Fibroblast of lung (primary cell): ENCODE results near the gene DPYD.

Source experiments
- CTCF ChIP-seq, 2 donors: IDR thresholded peaks in 1 of 2; conservative IDR thresholded peaks in 1 of 2; 1 replicate in 1 of 2; 2 replicates in 1 of 2; pipeline ENCODE4 v1.5.1; 2011 to 2012; ENCODE audit warnings: low read length in 2 of 2, control low read depth in 1 of 2, inconsistent platforms in 1 of 2, low read depth in 1 of 2, mild to moderate bottlenecking in 1 of 2
- EZH2 ChIP-seq: IDR thresholded peaks from 2 replicates; pipeline ENCODE4 v1.5.1; 2012; ENCODE audit warnings: low read length, control low read depth, mild to moderate bottlenecking; ENCODE audit errors: missing control alignments

GRCh38 chr1:97674517-97674916, 246.3 kb downstream of the DPYD start:
- TF ChIP-seq CTCF (conservative IDR thresholded peaks at IDR 0.05 in 1 of 2, IDR thresholded peaks at IDR 0.05 in 1 of 2; ENCODE audit: low read depth in 1 of 2, low read length in 2 of 2): no peak
- TF ChIP-seq EZH2: no peak
